Activated CD8-positive, alpha-beta memory T cell treated with anti-CD3 and anti-CD28 coated beads, Interleukin-2, amount 50 U/mL, for 24 hours (primary cell): ENCODE measurements around the gene RIPOR2.
"Not testable (repeated sequence)": the region's sequence is repeated elsewhere in the genome, so short reads cannot be mapped to it uniquely, and the experiment has no call there.

Source experiments
- DNase-seq: peaks from one replicate; pipeline ENCODE4 v3.0.0-alpha.2; 2020; ENCODE audit errors: extremely low read depth

The RIPOR2 gene

DNA sequence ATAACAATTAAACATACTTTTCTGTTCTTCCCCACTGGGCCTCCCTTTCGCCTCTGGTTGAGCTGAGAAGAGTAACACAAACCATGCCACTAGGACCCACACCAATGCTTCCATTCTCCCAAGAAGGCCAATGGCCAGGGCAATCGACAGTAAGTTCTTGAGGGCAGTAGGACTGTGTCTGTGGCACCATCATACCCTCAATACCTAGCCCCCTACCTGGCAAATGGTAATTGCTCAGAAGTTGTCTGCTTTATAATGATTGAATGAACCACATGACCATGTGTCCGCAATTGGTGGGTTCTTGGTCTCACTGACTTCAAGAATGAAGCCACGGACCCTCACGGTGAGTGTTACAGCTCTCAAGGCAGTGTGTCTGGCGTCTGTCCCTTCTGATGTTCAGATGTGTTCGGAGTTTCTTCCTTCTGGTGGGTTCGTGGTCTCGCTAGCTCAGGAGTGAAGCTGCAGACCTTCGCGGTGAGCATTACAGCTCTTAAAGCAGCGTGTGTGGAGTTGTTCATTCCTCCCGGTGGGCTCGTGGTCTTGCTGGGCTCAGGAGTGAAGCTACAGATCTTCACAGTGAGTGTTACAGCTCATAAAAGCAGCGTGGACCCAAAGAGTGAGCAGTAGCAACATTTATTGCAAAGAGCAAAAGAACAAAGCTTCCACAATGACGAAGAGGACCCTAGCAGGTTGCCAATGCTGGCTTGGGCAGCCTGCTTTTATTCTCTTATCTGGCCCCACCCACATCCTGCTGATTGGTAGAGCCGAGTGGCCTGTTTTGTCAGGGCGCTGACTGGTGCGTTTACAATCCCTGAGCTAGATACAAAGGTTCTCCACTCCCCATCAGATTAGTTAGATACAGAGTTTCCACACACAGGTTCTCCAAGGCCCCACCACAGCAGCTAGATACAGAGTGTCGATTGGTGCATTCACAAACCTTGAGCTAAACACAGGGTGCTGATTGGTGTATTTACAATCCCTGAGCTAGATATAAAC, 170.6 kb downstream of the RIPOR2 start:
- DNase-seq, result not testable (repeated sequence)

DNA sequence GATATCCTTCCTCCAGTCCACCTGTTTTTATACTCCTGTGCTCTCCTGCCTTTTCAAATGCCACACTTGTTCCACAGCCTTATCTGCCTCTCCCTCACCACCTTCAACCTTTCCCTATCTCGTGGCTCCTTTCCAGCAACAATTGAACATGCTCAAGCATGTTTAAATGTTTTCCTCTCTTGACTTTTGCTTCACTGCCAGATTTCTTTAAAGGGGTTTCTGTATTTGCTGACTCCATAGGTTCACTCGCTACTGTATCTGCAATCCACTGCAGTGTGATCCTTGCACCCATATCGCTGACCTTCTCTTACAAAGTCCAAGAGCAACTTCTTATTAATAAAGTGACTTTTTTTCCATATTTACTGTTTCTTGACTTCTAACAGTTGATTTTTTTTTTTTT, 172.2 kb downstream of the RIPOR2 start:
- DNase-seq, result no peak

DNA sequence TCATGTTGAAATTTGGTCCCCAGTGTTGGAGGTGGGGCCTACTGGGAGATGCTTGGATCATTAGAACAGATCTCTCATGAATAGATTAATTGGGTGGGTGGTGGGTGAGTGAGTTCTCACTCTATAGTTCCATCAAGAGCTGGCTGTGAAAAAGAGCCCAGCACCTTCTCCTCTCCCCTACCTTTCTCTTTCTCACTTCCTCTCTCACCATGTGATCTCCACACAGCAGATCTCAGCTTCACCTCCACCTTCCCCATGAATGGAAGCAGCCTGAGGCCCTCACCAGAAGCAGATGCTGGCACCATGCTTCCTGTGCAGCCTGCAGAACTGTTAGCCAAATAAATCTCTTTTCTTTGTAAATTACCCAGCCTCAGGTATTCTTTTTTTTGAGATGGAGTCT, 173.9 kb downstream of the RIPOR2 start:
- no peak for DNase-seq

DNA sequence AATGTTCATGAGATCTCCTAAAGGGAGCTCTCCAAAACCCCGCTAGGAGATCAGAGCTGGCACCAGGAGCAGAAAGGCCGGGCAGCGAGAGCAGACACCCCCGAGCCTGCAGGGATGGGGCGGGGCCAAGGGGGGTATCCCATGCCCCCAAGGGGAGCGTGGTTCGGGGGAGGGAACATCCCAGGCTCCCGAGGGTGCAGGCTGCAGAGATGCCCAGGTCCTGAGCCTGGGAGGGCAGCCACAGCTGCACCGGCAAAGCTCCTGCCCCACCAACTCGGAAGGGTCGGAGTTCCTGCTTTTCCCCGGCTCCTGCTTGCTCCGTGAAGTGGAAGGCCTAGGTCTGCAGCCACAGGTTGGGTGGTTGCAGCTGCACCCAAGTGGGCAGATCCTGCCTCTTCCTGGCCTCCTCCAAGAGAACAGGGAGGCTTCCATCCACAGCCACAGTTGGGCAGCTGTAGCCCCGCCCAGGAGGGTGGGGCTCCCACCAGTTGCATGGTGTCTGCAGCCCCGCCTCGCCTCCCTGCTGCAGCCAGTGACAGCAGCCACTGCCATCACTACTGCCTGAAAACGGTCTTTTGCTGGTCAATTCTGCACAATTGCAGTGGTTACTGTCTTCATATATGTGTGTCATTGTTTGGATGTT, 174.4 kb downstream of the RIPOR2 start:
- no peak for DNase-seq

DNA sequence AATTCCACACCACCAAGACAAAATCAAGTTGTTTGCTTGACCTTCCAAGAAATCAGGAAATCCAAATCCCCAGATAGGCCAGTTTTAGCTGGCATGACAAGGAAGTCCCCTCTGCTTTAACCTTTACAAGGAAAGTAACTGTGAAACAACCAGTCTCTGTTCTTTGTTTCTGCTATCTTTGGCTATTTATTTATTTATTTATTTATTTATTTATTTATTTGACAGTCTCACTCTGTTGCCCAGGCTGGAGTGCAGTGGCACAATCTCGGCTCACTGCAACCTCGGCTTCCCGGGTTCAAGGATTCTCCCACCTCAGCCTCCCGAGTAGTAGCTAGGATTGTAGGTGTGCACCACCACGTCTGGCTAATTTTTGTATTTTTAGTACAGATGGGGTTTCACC, 175.6 kb downstream of the RIPOR2 start:
- no peak for DNase-seq

DNA sequence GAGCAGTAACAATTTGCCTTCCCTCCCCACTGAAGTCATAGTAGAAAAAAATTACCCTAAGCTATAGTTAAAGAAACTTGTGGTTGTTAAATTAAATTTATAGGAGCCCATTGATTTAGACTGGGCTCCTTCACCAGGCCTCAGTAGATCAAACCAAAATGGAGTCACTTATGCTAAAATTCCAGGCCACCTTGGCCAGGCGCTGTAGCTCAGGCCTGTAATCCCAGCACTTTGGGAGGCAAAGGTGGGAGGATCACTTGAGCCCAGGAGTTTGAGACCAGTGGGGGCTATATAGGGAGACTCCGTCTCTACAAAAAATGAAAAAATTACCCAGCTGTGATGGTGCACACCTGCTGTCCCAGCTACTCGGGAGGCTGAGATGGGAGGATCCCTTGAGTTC, 176.0 kb downstream of the RIPOR2 start:
- DNase-seq, result no peak

DNA sequence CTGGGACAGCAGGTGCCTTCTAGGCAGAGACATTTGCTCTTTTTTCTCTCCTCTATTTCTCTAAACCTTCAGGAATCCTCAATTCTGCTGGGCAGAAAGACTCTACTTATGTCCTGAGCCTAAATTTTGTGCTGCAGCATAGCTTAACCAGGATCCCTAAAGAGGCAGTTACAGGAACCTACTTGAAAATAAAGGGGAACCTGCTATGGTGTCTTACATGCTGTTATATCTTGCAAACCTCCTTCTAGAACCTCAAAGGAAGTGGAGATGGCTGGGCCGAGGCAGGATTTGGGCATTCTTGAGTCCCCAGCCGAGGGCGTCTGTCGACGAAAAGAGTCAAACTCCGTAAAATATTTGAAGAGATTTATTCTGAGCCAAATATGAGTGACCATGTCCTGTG, 178.1 kb downstream of the RIPOR2 start:
- DNase-seq, result no peak

DNA sequence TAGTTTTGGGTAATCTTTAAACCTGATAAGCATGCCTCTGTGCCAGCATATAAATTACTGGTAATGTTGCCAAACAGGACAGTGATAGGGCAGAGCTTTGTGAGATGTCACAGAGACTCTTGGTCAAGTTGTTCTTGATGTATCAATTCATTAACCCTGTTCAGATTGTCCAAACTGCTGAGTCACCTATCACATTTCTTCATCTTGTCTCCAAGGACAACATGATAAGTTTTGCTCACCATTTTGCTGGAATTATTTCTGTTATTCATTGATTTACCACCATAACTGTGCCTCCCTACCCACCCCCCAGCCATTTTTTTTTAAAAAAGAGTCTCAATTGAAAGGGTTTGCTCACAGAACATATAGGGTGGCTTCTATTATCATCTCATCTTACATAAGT, 180.5 kb downstream of the RIPOR2 start:
- DNase-seq, result no peak

DNA sequence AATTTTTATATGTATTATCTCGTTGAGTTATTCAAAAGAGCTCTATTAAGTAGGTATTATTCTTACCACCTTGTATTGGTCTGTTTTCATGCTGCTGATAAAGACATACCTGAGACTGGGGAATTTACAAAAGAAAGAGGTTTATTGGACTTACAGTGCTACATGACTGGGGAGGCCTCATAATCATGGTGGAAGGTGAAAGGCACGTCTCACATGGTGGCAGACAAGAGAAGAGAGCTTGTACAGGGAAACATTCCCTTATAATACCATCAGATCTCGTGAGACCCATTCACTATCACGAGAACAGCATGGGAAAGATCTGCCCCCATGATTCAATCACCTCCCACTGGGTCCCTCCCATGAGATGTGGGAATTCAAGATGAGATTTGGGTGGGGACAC, 181.4 kb downstream of the RIPOR2 start:
- not testable (repeated sequence) for DNase-seq
